Caco-2 (cell line): ENCODE data around the gene CXCL8. TPM values are rescaled to one million over a fixed set of nuclear protein-coding genes. Genes with fewer than 3 reads are reported as not detected.
"Not testable (repeated sequence)": the region's sequence is repeated elsewhere in the genome, so short reads cannot be mapped to it uniquely, and the experiment has no call there.

Experiments used
- Bru-seq: library from RNA; stranded (reverse); fragments of 400-500 nt; gene quantifications from one replicate; lab custom pipeline; 2021; lab: Mats Ljungman, UMichigan
- BruChase-seq, 2 experiments: library from RNA; stranded (reverse); fragments of 400-500 nt; gene quantifications; one replicate each; lab custom pipeline; 2021; lab: Mats Ljungman, UMichigan
- BruUV-seq: library from RNA; stranded (reverse); fragments of 400-500 nt; replicated peaks from 2 replicates; lab custom pipeline; 2021; lab: Mats Ljungman, UMichigan
- CTCF ChIA-PET: fragments of 300-600 bp; sonication (Branson Sonifier 250); formaldehyde crosslinking; loops from one replicate; lab custom pipeline; 2022; ENCODE audit warnings: antibody characterized with exemption; lab: Charles Lee
- POLR2A ChIA-PET: fragments of 300-600 bp; sonication (Branson Sonifier 250); formaldehyde crosslinking; loops from one replicate; lab custom pipeline; 2022; ENCODE audit warnings: antibody characterized with exemption; lab: Charles Lee
- DNase-seq, 2 experiments: peaks; one replicate each; pipeline versions ENCODE4 v3.0.0 to v3.0.0-alpha.2; 2020 to 2022
- H3K27me3 ChIP-seq: replicated peaks from 2 replicates; pipeline ENCODE4 v1.6.0; 2011; ENCODE audit warnings: low read length; ENCODE audit not compliant: control insufficient read depth, insufficient read depth
- H3K36me3 ChIP-seq: 2 replicates; pipeline ENCODE4 v1.5.1; 2011; ENCODE audit warnings: low read length; ENCODE audit not compliant: control insufficient read depth, insufficient read depth
- H3K4me1 ChIP-seq: fragments of 250-450 bp; sonication (Bioruptor Pico); 2 replicates; pipeline ENCODE4 v1.5.1; 2020; ENCODE audit warnings: mild to moderate bottlenecking
- H3K4me3 ChIP-seq: 2 replicates; pipeline ENCODE4 v1.5.1; 2011; ENCODE audit warnings: low read depth, mild to moderate bottlenecking, control low read depth, low read length
- H3K9me3 ChIP-seq: fragments of 250-450 bp; sonication (Bioruptor Pico); 2 replicates; pipeline ENCODE4 v1.5.1; 2020; ENCODE audit warnings: mild to moderate bottlenecking, moderate library complexity
- H3K27ac Mint-ChIP-seq: one replicate; pipeline ENCODE4 v1.8.0; 2022; ENCODE audit warnings: mixed read lengths; ENCODE audit not compliant: unreplicated experiment
- H3K27me3 Mint-ChIP-seq: one replicate; pipeline ENCODE4 v1.8.0; 2022; ENCODE audit warnings: mixed read lengths; ENCODE audit not compliant: insufficient read depth, unreplicated experiment
- H3K36me3 Mint-ChIP-seq: one replicate; pipeline ENCODE4 v1.8.0; 2022; ENCODE audit warnings: mild to moderate bottlenecking, mixed read lengths; ENCODE audit not compliant: insufficient read depth, unreplicated experiment
- H3K4me1 Mint-ChIP-seq: one replicate; pipeline ENCODE4 v1.8.0; 2022; ENCODE audit warnings: low read depth, mixed read lengths; ENCODE audit not compliant: unreplicated experiment
- H3K4me3 Mint-ChIP-seq: one replicate; pipeline ENCODE4 v1.8.0; 2022; ENCODE audit warnings: mild to moderate bottlenecking, moderate library complexity, mixed read lengths; ENCODE audit not compliant: unreplicated experiment
- H3K9me3 Mint-ChIP-seq: one replicate; pipeline ENCODE4 v1.8.0; 2022; ENCODE audit warnings: mixed read lengths; ENCODE audit not compliant: unreplicated experiment
- CTCF ChIP-seq, 2 experiments: fragments of 200-600 bp in 1 of 2; IDR thresholded peaks; 1 replicate in 1 of 2; 2 replicates in 1 of 2; pipeline versions ENCODE4 v1.5.1 to v1.8.0; 2011 to 2022; ENCODE audit warnings: antibody characterized with exemption in 1 of 2, control low read depth in 1 of 2, inconsistent platforms in 1 of 2, low read depth in 1 of 2, low read length in 1 of 2, mild to moderate bottlenecking in 1 of 2, moderate library complexity in 1 of 2; ENCODE audit not compliant: insufficient read depth in 1 of 2, severe bottlenecking in 1 of 2, unreplicated experiment in 1 of 2
- intact Hi-C: fragments of 100-400 bp; cut with micrococcal nuclease; formaldehyde crosslinking; loops from one replicate; pipeline ENCODE4 v1.10.0; 2022; ENCODE audit not compliant: unreplicated experiment
- long read RNA-seq: library from polyadenylated mRNA; stranded (forward); transcript quantifications from one replicate; pipeline ENCODE4 v2.0.0, GENCODE V29; 2022
- total RNA-seq: library from RNA; stranded (reverse); gene quantifications from 2 replicates; pipeline ENCODE4 v1.2.3, GENCODE V29; 2022

Gene CXCL8
- total RNA-seq = 0.18 TPM in 1 of 2 replicates, not detected in the other
- Bru-seq, nascent RNA = percentile 19 among the genes with signal in this experiment
- percentile 24 among the genes with signal in this experiment for BruChase-seq, experiment 1, labeled RNA remaining after a 2-hour chase
- percentile 21 among the genes with signal in this experiment for BruChase-seq, experiment 2, labeled RNA remaining after a 6-hour chase
- long read RNA-seq = 0 reads

DNA sequence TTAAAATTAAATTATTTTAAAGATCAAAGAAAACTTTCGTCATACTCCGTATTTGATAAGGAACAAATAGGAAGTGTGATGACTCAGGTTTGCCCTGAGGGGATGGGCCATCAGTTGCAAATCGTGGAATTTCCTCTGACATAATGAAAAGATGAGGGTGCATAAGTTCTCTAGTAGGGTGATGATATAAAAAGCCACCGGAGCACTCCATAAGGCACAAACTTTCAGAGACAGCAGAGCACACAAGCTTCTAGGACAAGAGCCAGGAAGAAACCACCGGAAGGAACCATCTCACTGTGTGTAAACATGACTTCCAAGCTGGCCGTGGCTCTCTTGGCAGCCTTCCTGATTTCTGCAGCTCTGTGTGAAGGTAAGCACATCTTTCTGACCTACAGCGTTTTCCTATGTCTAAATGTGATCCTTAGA lies at the start of gene CXCL8:
Gene CXCL8 (plus strand): TSS at position 217 of the 426 bp plus-strand sequence. CDS start 90 bp downstream, at position 307.
- intact Hi-C loops = no loop called here
- CTCF ChIA-PET = no interaction called here
- Histone ChIP-seq H3K36me3 (no peaks in the 10 kb centered on the region), H3K4me3 (no peak within 1 kb of the TSS), H3K27me3 (no peaks in the 10 kb centered on the region), H3K9me3 (no peaks in the 10 kb centered on the region), H3K4me1 (no peaks in the 10 kb centered on the region)
- no peak within 1 kb of the TSS for H3K4me3 Mint-ChIP-seq
- BruUV-seq = no TSS peak
- H3K27ac Mint-ChIP-seq = no peak within 1 kb of the TSS
- POLR2A ChIA-PET = no interaction called here
- no peaks in the 10 kb centered on the region for H3K9me3 Mint-ChIP-seq
- DNase-seq = no peak
- no peaks in the 10 kb centered on the region for H3K27me3 Mint-ChIP-seq
- H3K4me1 Mint-ChIP-seq = no peaks in the 10 kb centered on the region
- H3K36me3 Mint-ChIP-seq = no peaks in the 10 kb centered on the region
- no peak for TF ChIP-seq CTCF (IDR thresholded peaks at IDR 0.05; ENCODE audit: insufficient read depth in 1 of 2, low read depth in 1 of 2, low read length in 1 of 2, severe bottlenecking in 1 of 2, unreplicated experiment in 1 of 2)

DNA sequence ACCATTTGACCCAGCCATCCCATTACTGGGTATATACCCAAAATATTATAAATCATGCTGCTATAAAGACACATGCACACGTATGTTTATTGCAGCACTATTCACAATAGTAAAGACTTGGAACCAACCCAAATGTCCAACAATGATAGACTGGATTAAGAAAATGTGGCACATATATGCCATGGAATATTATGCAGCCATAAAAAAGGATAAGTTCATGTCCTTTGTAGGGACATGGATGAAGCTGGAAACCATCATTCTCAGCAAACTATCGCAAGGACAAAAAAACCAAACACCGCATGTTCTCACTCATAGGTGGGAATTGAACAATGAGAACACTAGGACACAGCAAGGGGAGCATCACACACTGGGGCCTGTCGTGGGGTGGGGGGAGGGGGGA lies 49.2 kb upstream of the CXCL8 start:
- H3K27me3 Mint-ChIP-seq, BruUV-seq, H3K4me1 Mint-ChIP-seq, H3K4me1 ChIP-seq, H3K4me3 ChIP-seq, H3K36me3 ChIP-seq, H3K27ac Mint-ChIP-seq, H3K9me3 Mint-ChIP-seq, H3K9me3 ChIP-seq, H3K27me3 ChIP-seq, H3K36me3 Mint-ChIP-seq, intact Hi-C loops, POLR2A ChIA-PET, H3K4me3 Mint-ChIP-seq, CTCF ChIA-PET, DNase-seq: not testable (repeated sequence)

DNA sequence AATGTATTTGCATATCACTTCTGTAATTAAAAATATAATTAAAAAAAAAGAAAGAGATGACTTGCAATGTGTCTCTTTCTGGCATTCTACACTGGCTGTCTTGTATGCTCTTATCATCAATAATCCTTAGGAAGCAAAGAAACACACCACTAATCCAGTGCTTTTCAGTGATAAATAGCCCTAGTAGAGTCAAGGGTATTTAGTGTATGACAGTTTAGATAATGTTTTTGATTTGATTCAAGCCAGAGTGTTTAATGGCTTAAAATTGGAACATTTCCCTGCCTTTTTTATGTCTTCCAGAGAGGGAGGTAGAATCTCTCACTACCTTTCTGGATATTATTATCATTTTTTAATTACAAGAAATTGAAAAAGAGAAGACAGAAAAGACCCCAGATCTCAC lies 48.6 kb upstream of the CXCL8 start:
- Histone ChIP-seq H3K4me3 (no peak overlapping the region), H3K27me3 (no peaks in the 10 kb centered on the region), H3K9me3 (no peaks in the 10 kb centered on the region), H3K4me1 (no peaks in the 10 kb centered on the region), H3K36me3 (no peaks in the 10 kb centered on the region)
- H3K4me3 Mint-ChIP-seq = no peak overlapping the region
- no peaks in the 10 kb centered on the region for H3K36me3 Mint-ChIP-seq
- no peaks in the 10 kb centered on the region for H3K4me1 Mint-ChIP-seq
- no peak overlapping the region for H3K27ac Mint-ChIP-seq
- ChIA-PET CTCF (no interaction called here), POLR2A (no interaction called here)
- no TSS peak for BruUV-seq
- intact Hi-C loops = no loop called here
- no peak for TF ChIP-seq CTCF (IDR thresholded peaks at IDR 0.05; ENCODE audit: insufficient read depth in 1 of 2, low read depth in 1 of 2, low read length in 1 of 2, severe bottlenecking in 1 of 2, unreplicated experiment in 1 of 2)
- no peaks in the 10 kb centered on the region for H3K27me3 Mint-ChIP-seq
- H3K9me3 Mint-ChIP-seq = no peaks in the 10 kb centered on the region
- no peak for DNase-seq
